HG03135 (cell line): ENCODE data around the gene KCNJ10.
"Not testable (repeated sequence)": the region's sequence is repeated elsewhere in the genome, so short reads cannot be mapped to it uniquely, and the experiment has no call there.

Source experiments
- ATAC-seq: cut with Tn5 transposase; IDR thresholded peaks from one replicate; pipeline ENCODE4 v1.9.1; 2021; ENCODE audit warnings: mild to moderate bottlenecking, moderate library complexity; ENCODE audit not compliant: unreplicated experiment

KCNJ10 gene

GRCh38 chr1:160062230-160062532 lies 7.8 kb downstream of the KCNJ10 start:
- ATAC-seq, result no peak

- ATAC-seq, result no peak
Measured at GRCh38 chr1:160061369-160062229, 8.4 kb downstream of the KCNJ10 start.

GRCh38 chr1:160058087-160058486 lies 11.9 kb downstream of the KCNJ10 start:
- no peak for ATAC-seq

- no peak for ATAC-seq
Measured at GRCh38 chr1:160056648-160057169, 13.3 kb downstream of the KCNJ10 start.

- no peak for ATAC-seq
Measured at GRCh38 chr1:160053548-160054365, 16.2 kb downstream of the KCNJ10 start.

GRCh38 chr1:160052936-160053335 lies 17.0 kb downstream of the KCNJ10 start:
- no peak for ATAC-seq

GRCh38 chr1:160050619-160051018 lies 19.3 kb downstream of the KCNJ10 start:
- no peak for ATAC-seq

- not testable (repeated sequence) for ATAC-seq
Measured at GRCh38 chr1:160050182-160050581, 19.8 kb downstream of the KCNJ10 start.

GRCh38 chr1:160049101-160049500 lies 20.9 kb downstream of the KCNJ10 start:
- ATAC-seq, result no peak

- ATAC-seq, result no peak
Measured at GRCh38 chr1:160048335-160048734, 21.6 kb downstream of the KCNJ10 start.

- ATAC-seq, result no peak
Measured at GRCh38 chr1:160047111-160047991, 22.6 kb downstream of the KCNJ10 start.

- no peak for ATAC-seq
Measured at GRCh38 chr1:160046494-160047110, 23.4 kb downstream of the KCNJ10 start.

GRCh38 chr1:160045653-160046052 lies 24.3 kb downstream of the KCNJ10 start:
- no peak for ATAC-seq

- ATAC-seq, result no peak
Measured at GRCh38 chr1:160043543-160043942, 26.4 kb downstream of the KCNJ10 start.

- no peak for ATAC-seq
Measured at GRCh38 chr1:160040476-160040875, 29.5 kb downstream of the KCNJ10 start.

- peak; percentile 8 for ATAC-seq
Measured at GRCh38 chr1:160032165-160032820, 37.7 kb downstream of the KCNJ10 start.

- peak; percentile 92 for ATAC-seq
Measured at GRCh38 chr1:160031365-160032164, 38.4 kb downstream of the KCNJ10 start, which contains the start of gene PIGM. PIGM (minus strand) TSS chr1:160031990; CDS start chr1:160031739, 251 bp downstream.

- peak; percentile 24 for ATAC-seq
Measured at GRCh38 chr1:160030657-160031364, 39.1 kb downstream of the KCNJ10 start.
